GM18526 (cell line): ENCODE results near the gene STAT3.

Experiments
- POLR2A ChIP-seq: IDR thresholded peaks from 3 replicates; pipeline ENCODE4 v1.6.1; 2011; ENCODE audit not compliant: insufficient read length; ENCODE audit errors: extremely low read depth

Gene STAT3

DNA sequence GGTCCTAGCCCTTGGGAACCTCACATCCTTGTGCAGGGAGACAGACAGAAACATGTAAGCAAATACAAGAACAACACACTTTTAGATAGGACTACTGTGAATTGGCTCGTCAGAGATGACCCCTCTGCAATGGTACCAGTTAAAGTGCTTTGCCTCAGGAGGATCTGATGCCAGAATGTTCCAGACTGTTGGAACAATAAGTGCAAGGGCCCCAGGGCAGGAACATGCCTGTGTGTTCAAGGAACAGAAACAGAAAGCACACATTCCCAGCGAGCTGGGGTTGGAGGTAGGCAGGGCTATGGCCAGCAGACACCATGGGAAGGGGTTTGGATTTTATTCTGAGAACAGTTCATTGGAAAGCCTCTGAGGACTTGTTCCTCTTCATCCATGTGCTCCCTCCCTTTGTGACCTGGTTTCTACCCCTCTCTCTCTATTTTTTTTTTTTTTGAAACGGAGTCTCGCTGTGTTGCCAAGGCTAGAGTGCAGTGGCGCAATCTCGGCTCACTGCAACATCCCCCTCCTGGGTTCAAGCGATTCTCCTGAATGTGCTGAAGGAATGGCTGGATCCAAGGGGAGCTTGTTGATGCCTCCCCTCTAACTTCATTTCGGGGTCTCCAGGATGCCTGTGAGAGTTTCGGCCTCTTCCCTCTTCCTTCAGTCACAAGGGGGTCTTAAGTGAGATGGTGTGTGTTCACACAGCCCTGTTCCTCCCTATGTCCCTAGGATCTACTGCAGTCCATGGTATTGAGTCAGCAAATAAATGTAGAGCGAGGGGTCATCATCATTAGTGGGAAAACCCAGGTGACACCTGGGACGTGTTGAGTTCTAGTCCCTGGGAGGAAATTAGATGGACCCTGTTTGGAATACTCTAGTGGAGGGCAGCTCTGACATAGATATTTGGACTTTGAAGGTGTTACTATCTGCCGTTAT, 93.5 kb downstream of the STAT3 start:
- TF ChIP-seq POLR2A: no peak

DNA sequence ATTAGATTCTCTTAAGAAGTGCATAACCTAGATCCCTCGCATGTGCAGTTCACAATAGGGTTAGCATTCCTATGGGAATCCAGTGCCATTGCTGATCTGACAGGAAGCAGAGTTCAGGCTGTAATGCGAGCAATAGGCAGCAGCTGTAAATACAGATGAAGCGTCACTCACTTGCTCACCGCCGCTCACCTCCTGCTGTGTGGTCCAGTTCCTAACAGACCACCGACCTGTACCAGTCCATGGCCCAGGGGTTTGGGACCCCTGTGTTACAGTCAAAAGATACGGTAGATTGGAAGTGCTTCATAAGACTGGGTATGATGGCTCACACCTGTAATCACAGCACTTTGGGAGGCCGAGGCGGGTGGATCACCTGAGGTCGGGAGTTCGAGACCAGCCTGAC, 97.1 kb downstream of the STAT3 start:
- no peak for TF ChIP-seq POLR2A

GRCh38 chr17:42290577-42290976, 97.7 kb downstream of the STAT3 start:
- TF ChIP-seq POLR2A: no peak

DNA sequence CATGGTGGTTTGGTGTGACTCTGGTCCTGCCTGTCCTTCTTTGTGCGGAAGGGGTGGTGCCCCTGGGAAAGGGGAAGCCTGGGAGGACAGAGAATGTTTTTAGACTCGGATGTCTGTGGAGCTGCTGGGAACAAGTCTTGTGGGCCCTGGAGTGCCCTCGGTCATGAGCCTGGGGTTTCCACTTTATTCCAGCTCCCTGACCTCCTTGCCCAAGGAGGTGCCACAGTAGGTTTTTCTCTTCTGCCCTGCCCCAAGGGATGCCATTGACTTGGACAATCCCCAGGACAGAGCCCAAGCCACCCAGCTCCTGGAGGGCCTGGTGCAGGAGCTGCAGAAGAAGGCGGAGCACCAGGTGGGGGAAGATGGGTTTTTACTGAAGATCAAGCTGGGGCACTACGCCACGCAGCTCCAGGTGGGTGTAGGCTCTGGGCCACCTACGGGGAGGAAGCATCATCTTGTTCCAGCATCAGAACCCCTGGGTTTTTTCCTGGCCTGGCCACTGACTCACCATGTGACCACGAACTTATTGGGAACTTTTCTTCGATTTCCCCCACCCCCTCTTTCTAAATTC, 98.5 kb downstream of the STAT3 start:
- TF ChIP-seq POLR2A: no peak

- TF ChIP-seq POLR2A: peak; percentile 34
These were observed 99.2 kb downstream of the STAT3 start for GRCh38 chr17:42288803-42289610.

GRCh38 chr17:42287977-42288802, 100.1 kb downstream of the STAT3 start, which contains the start of gene STAT5A:
Gene STAT5A, plus strand, starts transcription at chr17:42288498. Its CDS starts 914 bp downstream, at chr17:42289412.
- no peak for TF ChIP-seq POLR2A

- peak; percentile 62 for TF ChIP-seq POLR2A
These were observed 100.8 kb downstream of the STAT3 start for GRCh38 chr17:42287305-42287976.

GRCh38 chr17:42286411-42287221, 101.6 kb downstream of the STAT3 start:
- no peak for TF ChIP-seq POLR2A

GRCh38 chr17:42285346-42286050, 102.7 kb downstream of the STAT3 start:
- no peak for TF ChIP-seq POLR2A

DNA sequence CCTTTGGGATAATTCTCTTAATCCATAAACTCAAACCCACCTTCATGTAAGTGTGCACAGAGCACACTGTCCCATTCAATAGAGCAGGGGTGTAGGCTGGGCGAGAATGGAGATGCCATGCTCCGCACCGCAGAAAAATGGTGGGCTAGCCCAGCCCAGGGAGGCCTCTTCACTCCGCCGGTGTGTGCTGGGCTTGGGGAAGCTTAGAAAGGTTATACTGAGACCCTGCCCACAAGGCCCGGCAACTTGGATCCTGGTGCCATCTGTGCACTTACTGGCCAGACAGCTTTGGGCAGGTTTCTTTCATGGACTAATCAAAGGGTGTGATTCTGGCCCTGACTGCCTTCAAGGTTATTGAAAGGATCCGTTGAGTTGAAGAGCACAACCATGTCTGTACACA, 103.7 kb downstream of the STAT3 start:
- no peak for TF ChIP-seq POLR2A

- TF ChIP-seq POLR2A: no peak
These were observed 104.2 kb downstream of the STAT3 start for GRCh38 chr17:42284024-42284369.

DNA sequence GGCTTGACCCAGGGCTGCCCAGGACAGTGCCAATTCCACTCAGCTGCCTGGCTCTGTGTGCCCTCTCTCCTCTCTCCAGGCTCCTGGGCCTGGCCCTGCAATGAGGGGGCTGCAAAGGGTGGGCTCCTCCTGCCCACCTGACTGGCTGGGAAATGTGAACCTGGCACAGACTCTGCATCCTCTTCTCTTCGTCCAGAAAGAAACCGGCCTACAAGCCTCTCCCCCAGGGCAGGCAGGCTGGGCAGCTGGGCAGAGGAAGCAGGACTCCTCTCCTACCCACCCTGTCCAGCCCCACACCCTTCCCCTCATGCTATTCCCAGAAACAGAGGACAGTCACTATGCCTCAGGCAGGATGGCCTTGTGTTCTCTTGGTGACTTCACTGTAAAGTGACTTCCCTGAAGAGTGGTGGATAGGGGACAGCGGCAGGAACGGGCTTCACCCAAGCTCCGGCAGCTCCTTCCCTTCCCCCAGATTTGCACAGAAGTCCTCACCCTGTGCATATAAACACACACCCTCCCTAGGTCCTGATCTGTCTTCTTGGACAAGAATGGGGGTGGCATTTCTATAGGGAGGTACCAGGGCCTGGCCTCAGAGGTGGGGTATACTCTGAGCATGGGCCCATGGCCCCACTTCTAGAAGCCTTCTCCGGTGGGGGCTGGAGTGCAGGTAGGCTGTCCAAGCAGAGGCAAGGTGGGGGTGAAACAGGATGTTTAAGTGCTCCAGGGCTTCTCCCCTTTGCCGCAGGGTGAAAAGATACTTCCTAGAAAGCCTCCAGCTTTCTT, 104.8 kb downstream of the STAT3 start:
- TF ChIP-seq POLR2A: no peak

- no peak for TF ChIP-seq POLR2A
These were observed 105.7 kb downstream of the STAT3 start for GRCh38 chr17:42282478-42283080.
